GM12874 (cell line): ENCODE results near the gene AFF1.

Experiments
- CTCF ChIP-seq: IDR thresholded peaks from 2 replicates; pipeline ENCODE4 v1.5.1; 2011; ENCODE audit warnings: low read depth, mild to moderate bottlenecking, control low read depth, low read length, moderate library complexity; ENCODE audit not compliant: insufficient read depth

The AFF1 gene

GRCh38 chr4:87134122-87134521 is 199.3 kb downstream of the AFF1 start:
- no peak for TF ChIP-seq CTCF

GRCh38 chr4:87141428-87141827 is 206.6 kb downstream of the AFF1 start:
- TF ChIP-seq CTCF = no peak

GRCh38 chr4:87144356-87144755 is 209.5 kb downstream of the AFF1 start:
- TF ChIP-seq CTCF = no peak

GRCh38 chr4:87147116-87147515 is 212.3 kb downstream of the AFF1 start:
- TF ChIP-seq CTCF = no peak

GRCh38 chr4:87150498-87151261 is 215.9 kb downstream of the AFF1 start:
- peak; percentile 71 for TF ChIP-seq CTCF

GRCh38 chr4:87151730-87152129 is 216.9 kb downstream of the AFF1 start:
- TF ChIP-seq CTCF = no peak

- no peak for TF ChIP-seq CTCF
Observed at GRCh38 chr4:87152310-87153041, 217.7 kb downstream of the AFF1 start.
